Left lobe of liver (tissue), 2 donors: ENCODE measurements around the gene NUMB. TPM values are rescaled to one million over a fixed set of nuclear protein-coding genes. Genes with fewer than 3 reads are reported as not detected.

Experiments
- ATAC-seq: fragments of 200-7000 bp; cut with Tn5 transposase; one replicate; pipeline ENCODE4 v1.9.1; 2020; ENCODE audit warnings: mild to moderate bottlenecking, moderate library complexity
- DNase-seq: peaks from one replicate; pipeline ENCODE4 v3.0.0-alpha.2; 2020; ENCODE audit warnings: low spot score
- total RNA-seq: library from RNA; stranded (reverse); gene quantifications from one replicate; pipeline ENCODE4 v1.2.1, GENCODE V29; 2021
- donor health status: DM: no; HTN: no; CAD: no; lungs with moderate emphysema.
- donor health status: DM: no; HTN: yes; CAD: no.

Gene NUMB
- total RNA-seq, 1 donor from 2014 or later = 41.9 TPM

- DNase-seq = no peak
- no peak for ATAC-seq
Measured at GRCh38 chr14:73264080-73264884, 194.1 kb downstream of the NUMB start.

GRCh38 chr14:73263606-73264005 lies 194.7 kb downstream of the NUMB start:
- ATAC-seq = no peak
- DNase-seq = no peak

- ATAC-seq = no peak
- no peak for DNase-seq
Measured at GRCh38 chr14:73262427-73263183, 195.7 kb downstream of the NUMB start.

- DNase-seq = no peak
- ATAC-seq = no peak
Measured at GRCh38 chr14:73261520-73262426, 196.6 kb downstream of the NUMB start.

GRCh38 chr14:73261075-73261474 lies 197.3 kb downstream of the NUMB start:
- no peak for DNase-seq
- ATAC-seq = no peak

GRCh38 chr14:73260574-73260973 lies 197.8 kb downstream of the NUMB start:
- DNase-seq = no peak
- no peak for ATAC-seq

- DNase-seq (no peak), ATAC-seq (no peak)
Measured at GRCh38 chr14:73259837-73260236, 198.5 kb downstream of the NUMB start.

GRCh38 chr14:73258845-73259611 lies 199.3 kb downstream of the NUMB start:
- DNase-seq (no peak), ATAC-seq (no peak)

GRCh38 chr14:73258076-73258475 lies 200.3 kb downstream of the NUMB start:
- no peak for ATAC-seq
- DNase-seq = no peak

GRCh38 chr14:73255693-73256225 lies 202.6 kb downstream of the NUMB start:
- ATAC-seq (no peak), DNase-seq (no peak)

- no peak for DNase-seq
- ATAC-seq = no peak
Measured at GRCh38 chr14:73255005-73255400, 203.3 kb downstream of the NUMB start.

- no peak for DNase-seq
- ATAC-seq = no peak
Measured at GRCh38 chr14:73254247-73255004, 203.9 kb downstream of the NUMB start.

- no peak for DNase-seq
- ATAC-seq = no peak
Measured at GRCh38 chr14:73253721-73254120, 204.6 kb downstream of the NUMB start.

- no peak for DNase-seq
- no peak for ATAC-seq
Measured at GRCh38 chr14:73253323-73253610, 205.1 kb downstream of the NUMB start.

- ATAC-seq = no peak
- DNase-seq = no peak
Measured at GRCh38 chr14:73252491-73253322, 205.6 kb downstream of the NUMB start.

GRCh38 chr14:73251516-73252215 lies 206.7 kb downstream of the NUMB start:
- no peak for DNase-seq
- ATAC-seq = no peak

GRCh38 chr14:73250781-73251500 lies 207.4 kb downstream of the NUMB start:
- DNase-seq = no peak

GRCh38 chr14:73250317-73250713 lies 208.0 kb downstream of the NUMB start:
- no peak for DNase-seq
- no peak for ATAC-seq

More at GRCh38 chr14:73250781-73251500, 207.4 kb downstream of the NUMB start:
- ATAC-seq = no peak
